GM12872 (cell line): Measurements from ENCODE around the gene ASCC3.

Source experiments
- TF ChIP-seq, protein P1 (sequence below): IDR thresholded peaks from 3 replicates; pipeline ENCODE4 v1.5.1; 2011; ENCODE audit warnings: low read depth, mild to moderate bottlenecking, low read length, moderate library complexity; ENCODE audit not compliant: insufficient read depth

The ASCC3 gene

DNA sequence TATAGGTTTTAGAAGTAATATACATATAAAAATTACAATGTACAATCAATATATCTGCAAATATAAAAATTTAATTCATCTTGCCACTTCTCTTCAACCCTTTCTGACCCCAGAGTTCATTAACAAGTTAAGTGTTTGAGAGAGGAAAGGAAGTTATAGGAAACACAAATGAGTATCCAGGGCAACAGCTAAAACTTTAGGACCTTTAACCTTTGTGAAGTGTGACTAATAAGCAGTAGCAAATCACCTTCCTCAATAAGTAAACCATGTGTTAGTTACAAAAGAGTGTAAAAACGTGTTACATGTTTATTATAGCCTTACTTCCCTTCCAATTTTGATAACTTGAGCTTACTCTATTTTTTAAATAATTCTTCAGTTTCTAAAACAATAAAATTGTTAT lies 343.0 kb downstream of the ASCC3 start:
- TF ChIP-seq, protein P1, sequence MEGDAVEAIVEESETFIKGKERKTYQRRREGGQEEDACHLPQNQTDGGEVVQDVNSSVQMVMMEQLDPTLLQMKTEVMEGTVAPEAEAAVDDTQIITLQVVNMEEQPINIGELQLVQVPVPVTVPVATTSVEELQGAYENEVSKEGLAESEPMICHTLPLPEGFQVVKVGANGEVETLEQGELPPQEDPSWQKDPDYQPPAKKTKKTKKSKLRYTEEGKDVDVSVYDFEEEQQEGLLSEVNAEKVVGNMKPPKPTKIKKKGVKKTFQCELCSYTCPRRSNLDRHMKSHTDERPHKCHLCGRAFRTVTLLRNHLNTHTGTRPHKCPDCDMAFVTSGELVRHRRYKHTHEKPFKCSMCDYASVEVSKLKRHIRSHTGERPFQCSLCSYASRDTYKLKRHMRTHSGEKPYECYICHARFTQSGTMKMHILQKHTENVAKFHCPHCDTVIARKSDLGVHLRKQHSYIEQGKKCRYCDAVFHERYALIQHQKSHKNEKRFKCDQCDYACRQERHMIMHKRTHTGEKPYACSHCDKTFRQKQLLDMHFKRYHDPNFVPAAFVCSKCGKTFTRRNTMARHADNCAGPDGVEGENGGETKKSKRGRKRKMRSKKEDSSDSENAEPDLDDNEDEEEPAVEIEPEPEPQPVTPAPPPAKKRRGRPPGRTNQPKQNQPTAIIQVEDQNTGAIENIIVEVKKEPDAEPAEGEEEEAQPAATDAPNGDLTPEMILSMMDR: no peak

GRCh38 chr6:100518588-100518987 lies 362.5 kb downstream of the ASCC3 start:
- TF ChIP-seq, protein P1: no peak

- TF ChIP-seq, protein P1: no peak
Observed at GRCh38 chr6:100517633-100518032, 363.5 kb downstream of the ASCC3 start.

DNA sequence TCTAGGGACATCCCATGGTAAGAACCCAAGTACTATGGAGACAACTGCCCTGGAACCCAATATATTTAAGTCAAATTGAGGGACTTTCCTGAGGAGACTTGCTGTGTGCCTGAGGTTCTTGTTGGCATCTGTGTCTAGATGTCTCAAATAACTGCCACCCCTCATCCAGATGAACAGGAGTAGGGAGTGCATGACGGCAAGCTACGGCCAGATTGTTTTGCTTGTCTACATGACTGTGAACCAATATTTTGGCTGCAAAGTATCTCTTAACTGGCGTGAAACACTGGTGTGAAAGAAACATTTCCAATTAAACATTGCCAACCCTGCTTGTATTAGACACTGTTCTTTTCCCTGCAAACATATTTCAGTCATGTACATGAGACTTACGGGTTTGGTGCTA lies 364.0 kb downstream of the ASCC3 start:
- TF ChIP-seq, protein P1: no peak

GRCh38 chr6:100514660-100515059 lies 366.5 kb downstream of the ASCC3 start:
- TF ChIP-seq, protein P1: no peak

DNA sequence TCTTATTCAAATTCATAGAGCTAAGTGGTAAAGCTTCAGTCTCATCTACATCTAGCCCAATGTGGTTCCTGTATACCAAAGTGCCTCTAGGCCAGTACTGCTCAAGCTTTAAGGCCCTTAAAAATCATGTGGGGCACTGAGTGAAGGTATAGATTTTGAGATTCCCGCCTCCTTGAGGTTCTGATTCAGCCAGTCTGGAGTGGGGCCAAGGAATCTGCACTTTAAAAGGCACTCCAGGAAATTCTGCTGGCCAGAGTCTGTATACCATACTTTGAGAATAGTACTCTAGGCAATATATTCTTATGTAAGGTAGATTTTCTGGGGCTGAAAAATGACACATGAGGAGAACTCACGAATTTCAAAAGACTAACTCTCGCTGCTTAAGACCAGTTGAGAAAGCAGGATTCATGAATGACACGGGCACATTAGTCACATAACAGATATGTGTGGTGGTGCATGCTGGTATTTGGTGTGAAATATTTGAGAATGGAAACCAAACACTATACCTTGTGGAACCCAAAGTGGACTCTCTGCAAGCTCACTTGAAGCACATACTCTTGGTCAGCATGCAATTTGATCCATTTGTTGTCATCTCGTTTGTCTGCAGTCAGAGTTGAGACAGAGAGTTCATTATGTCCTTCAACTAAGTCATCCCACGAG lies 368.8 kb downstream of the ASCC3 start:
- TF ChIP-seq, protein P1: no peak

DNA sequence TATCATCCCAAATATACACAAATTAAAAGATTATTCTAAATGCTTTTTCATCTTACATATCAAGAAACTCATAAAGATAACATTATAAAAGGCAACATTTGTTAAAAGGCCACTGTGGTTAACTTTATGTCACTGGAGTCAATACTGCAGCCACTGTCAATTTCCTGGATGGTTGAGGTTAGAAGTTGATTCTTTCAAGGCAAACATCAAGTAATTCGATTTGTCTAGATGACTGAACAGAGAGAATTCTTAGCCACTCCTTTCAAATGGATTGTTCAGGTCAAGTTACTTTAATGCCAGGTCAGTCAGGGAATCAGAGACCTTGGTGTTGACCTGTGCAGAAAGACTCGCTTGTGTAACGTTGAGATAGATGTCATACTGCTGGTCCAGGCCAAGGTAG lies 372.0 kb downstream of the ASCC3 start:
- TF ChIP-seq, protein P1: no peak

- TF ChIP-seq, protein P1: no peak
Observed at GRCh38 chr6:100506651-100507050, 374.5 kb downstream of the ASCC3 start.
